ENCODE results near the gene ZFC3H1.

Gene ZFC3H1

GRCh38 chr12:71684081-71684480 is 20.4 kb upstream of the ZFC3H1 start:
- no peak for DNase-seq (ENCODE audit: low read depth in 2 of 2)

GRCh38 chr12:71683633-71684032 is 20.0 kb upstream of the ZFC3H1 start:
- no peak for DNase-seq (ENCODE audit: low read depth in 2 of 2)

- no peak for DNase-seq (ENCODE audit: low read depth in 2 of 2)
These were observed 18.8 kb upstream of the ZFC3H1 start for GRCh38 chr12:71682466-71682865.

- no peak for DNase-seq (ENCODE audit: low read depth in 2 of 2)
These were observed 8.2 kb upstream of the ZFC3H1 start for GRCh38 chr12:71671816-71672215.

GRCh38 chr12:71671311-71671710 is 7.7 kb upstream of the ZFC3H1 start:
- DNase-seq (ENCODE audit: low read depth in 2 of 2) = no peak

GRCh38 chr12:71666259-71666658 is 2.6 kb upstream of the ZFC3H1 start:
- no peak for DNase-seq (ENCODE audit: low read depth in 2 of 2)

- no peak for DNase-seq (ENCODE audit: low read depth in 2 of 2)
These were observed 1.4 kb upstream of the ZFC3H1 start for GRCh38 chr12:71665090-71665463.

DNA sequence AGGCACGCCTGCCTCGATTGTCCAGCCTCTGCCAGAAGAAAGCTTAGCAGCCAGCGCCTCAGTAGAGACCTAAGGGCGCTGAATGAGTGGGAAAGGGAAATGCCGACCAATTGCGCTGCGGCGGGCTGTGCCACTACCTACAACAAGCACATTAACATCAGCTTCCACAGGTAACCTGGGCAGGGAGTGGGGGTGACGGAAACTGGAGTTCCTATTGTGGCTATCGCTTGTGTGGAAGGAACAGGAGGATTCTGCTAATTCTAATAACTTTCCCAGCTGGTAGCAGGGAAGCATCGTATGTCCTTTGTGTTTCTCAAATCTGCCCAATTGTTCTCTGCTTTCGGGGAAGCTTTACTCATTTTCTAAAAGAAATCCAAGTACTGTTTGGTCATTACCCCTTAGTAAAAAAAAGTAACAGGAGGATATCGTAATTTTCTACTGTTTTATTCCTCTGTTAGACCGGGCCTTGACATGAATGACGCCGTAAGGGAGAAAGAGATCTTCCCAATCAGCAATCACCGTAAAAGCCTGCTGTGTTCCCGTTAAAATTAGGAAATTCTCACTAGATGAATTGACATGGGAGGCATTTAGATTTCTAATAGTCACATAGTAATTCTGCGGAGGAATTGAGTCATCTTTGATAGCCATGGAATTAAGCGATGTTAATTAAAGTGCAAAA is 902 bp upstream of the ZFC3H1 start:
- no peak for DNase-seq (ENCODE audit: low read depth in 2 of 2)

DNA sequence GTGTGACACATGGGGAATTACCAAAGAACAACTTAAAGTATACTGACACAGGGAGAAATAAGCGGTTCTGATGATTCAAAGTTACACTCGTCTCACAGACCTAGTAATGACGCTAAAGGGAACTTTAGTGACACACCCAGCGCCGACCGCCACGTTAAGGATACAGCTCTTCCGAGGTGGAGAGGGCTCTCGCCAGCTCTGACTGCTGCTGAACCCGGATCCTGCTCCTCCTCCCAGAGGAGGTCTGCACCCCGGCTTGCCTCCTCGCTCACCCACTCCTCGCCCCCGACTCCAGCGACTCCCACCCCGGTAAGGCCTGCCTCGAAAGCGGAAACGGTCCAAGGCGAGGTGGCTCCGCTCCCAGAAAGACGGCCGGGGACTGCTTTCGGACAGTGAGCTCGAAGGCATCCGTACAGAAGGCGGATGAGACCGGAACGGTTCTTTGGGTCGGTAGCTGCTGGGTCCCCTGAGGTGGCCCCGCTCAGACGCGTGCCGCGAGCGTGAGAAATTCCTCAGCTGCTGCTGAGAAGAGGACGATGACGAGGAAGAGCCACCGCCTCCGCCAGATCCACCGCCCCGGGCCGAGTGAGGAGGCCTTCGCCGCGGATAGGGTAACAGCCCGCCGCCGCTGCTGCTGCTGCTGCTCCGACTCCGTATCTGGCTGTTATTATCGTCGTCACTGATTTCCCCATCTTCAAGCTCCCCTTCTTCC is 643 bp downstream of the ZFC3H1 start:
- DNase-seq (ENCODE audit: low read depth in 2 of 2) = peak; percentile 24 to 39

DNA sequence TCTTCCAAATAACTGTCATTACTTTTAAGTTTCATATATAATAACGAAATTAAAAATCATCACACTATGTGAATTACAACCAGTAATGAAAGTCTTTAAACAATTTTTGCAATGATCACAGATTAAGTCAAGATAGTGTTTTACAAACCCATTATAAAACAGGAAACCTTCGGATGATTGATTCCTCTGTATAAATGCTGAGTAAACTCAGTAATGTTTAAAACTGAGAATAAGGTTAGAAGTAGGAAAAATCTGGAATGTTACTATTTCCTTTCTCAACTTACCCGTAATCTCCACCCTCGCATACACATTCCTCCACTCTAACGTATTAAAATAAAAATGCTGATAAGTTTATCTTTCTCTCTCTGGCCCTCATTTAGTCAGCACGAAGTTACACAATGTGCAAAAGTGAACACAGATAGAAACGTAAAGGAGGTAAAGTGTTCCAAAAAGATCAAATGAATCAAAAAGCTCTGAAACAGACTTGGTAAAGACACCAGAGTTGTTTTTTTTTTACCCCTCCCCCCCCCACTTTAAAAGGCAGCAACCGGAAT is 1.6 kb downstream of the ZFC3H1 start:
- DNase-seq (ENCODE audit: low read depth in 2 of 2) = no peak

- no peak for DNase-seq (ENCODE audit: low read depth in 2 of 2)
These were observed 6.9 kb downstream of the ZFC3H1 start for GRCh38 chr12:71656740-71657139.

DNA sequence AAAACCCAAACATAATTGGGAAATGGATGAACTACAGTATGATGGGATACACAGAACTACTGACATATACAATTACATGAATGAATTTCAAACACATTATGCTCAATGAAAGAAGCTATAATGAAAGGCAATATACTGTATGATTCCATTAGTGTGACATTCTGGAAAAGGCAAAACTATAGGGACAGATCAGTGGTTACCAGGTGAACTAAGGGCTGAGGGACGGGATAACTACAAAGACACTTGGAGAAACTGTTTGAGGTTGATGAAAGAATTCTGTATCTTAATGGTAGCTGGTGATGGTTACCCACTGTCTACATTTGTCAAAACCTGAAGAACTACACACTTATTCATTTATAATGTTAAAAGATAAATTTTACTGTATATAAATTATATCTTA is 7.7 kb downstream of the ZFC3H1 start:
- DNase-seq (ENCODE audit: low read depth in 2 of 2) = no peak

- DNase-seq (ENCODE audit: low read depth in 2 of 2) = no peak
These were observed 8.2 kb downstream of the ZFC3H1 start for GRCh38 chr12:71655495-71655894.

GRCh38 chr12:71654200-71654599 is 9.4 kb downstream of the ZFC3H1 start:
- DNase-seq (ENCODE audit: low read depth in 2 of 2) = no peak

DNA sequence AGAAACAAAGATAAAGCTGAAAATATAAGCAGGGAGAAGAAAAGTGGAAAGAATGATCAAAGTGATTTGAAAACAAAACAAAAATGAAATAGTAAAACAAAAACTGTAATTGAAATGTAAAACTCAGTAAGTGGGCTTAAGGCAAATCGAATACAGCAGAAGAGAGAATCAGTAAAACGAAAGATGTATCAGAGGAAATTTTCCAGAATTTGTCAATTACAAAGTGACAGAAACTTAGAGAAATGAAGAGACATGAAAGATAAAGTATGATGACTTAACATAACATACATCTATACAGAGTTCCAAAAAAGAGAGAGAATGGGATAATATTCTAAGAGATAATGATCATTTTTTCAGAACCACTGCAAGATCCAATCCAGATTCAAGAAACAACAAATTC is 10.5 kb downstream of the ZFC3H1 start:
- no peak for DNase-seq (ENCODE audit: low read depth in 2 of 2)

GRCh38 chr12:71652656-71653055 is 11.0 kb downstream of the ZFC3H1 start:
- DNase-seq (ENCODE audit: low read depth in 2 of 2) = no peak

DNA sequence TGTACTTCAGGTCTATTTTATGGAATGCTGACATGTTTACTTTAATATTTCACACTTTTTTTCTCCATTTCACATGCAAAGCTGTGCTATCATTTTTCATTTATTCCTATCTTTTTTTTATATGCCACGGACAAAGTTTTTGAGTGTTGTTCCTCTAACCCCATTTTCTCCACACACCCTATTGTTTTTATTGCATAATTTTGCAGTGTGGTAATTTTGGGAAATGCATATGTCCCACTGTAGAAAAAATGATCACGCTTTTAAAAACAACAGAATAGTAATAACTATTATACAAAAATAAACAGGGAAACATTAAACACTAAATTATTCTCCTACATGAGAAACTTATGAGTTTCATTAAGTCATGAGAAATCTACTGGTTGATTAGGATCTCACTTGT is 14.2 kb downstream of the ZFC3H1 start:
- no peak for DNase-seq (ENCODE audit: low read depth in 2 of 2)

DNA sequence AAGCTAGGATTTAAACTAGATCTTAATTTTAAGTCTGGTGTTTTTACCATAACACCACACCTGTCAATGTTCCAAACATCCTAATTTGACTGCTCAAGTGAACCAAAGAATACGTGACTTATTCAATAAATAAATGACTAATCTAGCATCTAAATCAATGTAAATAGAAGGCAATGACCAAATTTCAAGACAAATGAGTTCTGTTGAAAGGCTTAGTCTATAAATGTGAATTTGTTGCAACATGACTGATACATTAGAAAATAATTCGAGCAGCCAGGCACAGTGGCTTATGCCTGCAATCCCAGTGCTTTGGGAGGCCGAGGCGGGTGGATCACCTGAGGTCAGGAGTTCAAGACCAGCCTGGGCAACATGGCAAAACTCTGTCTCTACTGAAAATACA is 15.1 kb downstream of the ZFC3H1 start:
- no peak for DNase-seq (ENCODE audit: low read depth in 2 of 2)

GRCh38 chr12:71646512-71646911 is 17.1 kb downstream of the ZFC3H1 start:
- DNase-seq (ENCODE audit: low read depth in 2 of 2) = no peak

- DNase-seq (ENCODE audit: low read depth in 2 of 2) = no peak
These were observed 18.4 kb downstream of the ZFC3H1 start for GRCh38 chr12:71645268-71645667.

DNA sequence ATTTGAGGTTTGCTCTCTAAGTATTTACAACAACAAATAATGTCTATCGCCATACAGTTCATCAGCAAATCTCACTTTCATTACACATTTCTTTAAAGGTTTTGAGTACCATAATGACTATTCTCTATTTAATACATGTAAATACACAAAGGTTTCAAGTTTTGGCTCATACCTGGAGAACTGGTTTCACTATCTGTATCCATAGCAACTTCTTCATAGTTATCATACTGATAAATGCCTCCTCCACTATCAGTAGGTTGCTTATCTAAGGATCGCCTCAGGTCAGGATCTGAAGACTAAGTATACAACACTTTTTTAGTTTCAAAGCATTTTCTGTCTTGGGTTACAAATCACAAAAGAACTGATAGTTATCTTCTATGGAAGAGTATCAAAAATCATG is 21.4 kb downstream of the ZFC3H1 start:
- DNase-seq (ENCODE audit: low read depth in 2 of 2) = no peak

- DNase-seq (ENCODE audit: low read depth in 2 of 2) = no peak
These were observed 22.3 kb downstream of the ZFC3H1 start for GRCh38 chr12:71641390-71641789.

- no peak for DNase-seq (ENCODE audit: low read depth in 2 of 2)
These were observed 23.3 kb downstream of the ZFC3H1 start for GRCh38 chr12:71640316-71640715.

Data from stimulated activated CD4-positive, alpha-beta T cell treated with anti-CD3 and anti-CD28 coated beads, Interleukin-1b, Interleukin-23, amount 100 ng/mL, for 1 hour (primary cell).